Measurements from ENCODE around the gene PPM1H.

The PPM1H gene

DNA sequence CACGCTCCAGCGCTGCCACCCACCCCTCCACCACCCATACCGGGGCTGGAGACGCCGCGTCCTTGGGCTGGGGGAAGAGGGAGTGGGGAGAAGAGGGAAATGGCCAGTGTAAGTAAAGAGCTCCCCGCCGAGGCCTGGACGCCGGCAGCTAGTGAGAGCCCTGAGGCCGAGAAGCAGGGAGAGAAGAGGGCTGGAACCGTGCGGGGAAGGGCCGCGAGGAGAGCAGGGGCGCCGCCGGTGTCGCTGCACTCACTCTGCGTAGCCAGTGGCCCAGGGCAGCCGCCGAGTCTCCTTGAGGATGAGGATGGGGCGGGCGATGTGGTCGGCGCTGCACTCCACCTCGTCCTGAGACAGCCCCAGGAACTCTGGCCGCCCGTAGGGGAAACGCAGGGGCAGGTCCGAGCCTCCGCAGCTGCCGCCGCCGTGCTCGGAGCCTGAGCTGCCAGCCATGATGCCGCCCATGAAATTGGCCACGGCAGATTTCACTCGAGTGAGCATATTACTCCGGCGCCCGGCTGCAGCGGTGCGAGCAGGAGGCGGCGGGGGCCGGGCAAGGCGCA, 631 bp downstream of the PPM1H start:
- H3K9me3 ChIP-seq (ENCODE audit: insufficient read depth, low read depth, low read length): no peaks in the 10 kb centered on the region
- H3K9ac ChIP-seq (ENCODE audit: low read depth, low read length): peak overlapping the region; percentile 76; the same call in 1 of the 2 replicates
- peak overlapping the region; percentile 83 for H3K4me3 ChIP-seq (ENCODE audit: low read length)
- H3K27ac ChIP-seq (ENCODE audit: low read length): no peak overlapping the region
- H3K4me1 ChIP-seq (ENCODE audit: insufficient read depth, low read length): peaks cover 35% of the 10 kb centered on the region
- no peaks in the 10 kb centered on the region for H3K36me3 ChIP-seq (ENCODE audit: insufficient read depth, low read depth, low read length)
- H3K27me3 ChIP-seq (ENCODE audit: insufficient read depth, low read length): peaks cover 9% of the 10 kb centered on the region; the same call in 1 of the 2 replicates

DNA sequence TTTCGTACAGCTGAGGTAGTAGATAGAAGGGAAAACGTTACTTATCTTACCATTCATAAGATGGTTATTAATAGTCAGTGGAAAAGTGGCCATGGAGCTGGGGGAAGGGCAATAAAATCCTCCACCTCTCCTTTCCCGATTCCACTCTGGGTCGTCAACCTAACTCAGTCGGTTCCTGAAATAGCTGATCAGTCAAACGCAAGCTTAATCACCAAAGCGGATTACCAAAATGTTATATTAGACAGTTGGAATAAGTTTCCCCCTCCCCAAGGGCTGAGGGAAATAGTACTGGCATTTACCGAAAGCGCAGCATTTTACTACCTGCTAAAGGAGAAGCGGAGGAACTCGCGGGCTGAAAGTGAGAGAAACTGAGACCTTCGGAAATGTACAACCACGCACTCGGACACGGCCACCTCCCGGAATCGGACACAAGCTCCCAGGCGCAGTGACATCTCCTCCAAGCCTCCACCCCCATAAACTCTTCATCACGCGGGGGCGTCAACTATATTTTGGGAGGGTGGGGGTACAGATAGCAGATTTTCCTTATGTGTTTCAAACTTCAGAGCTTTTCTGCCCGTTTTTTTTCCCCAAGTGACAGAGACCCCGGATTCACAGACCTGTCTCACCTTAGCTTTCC, 1.2 kb downstream of the PPM1H start:
- H3K36me3 ChIP-seq (ENCODE audit: insufficient read depth, low read depth, low read length): no peaks in the 10 kb centered on the region
- H3K4me1 ChIP-seq (ENCODE audit: insufficient read depth, low read length): peaks cover 41% of the 10 kb centered on the region
- H3K27me3 ChIP-seq (ENCODE audit: insufficient read depth, low read length): peaks cover 9% of the 10 kb centered on the region; the same call in 1 of the 2 replicates
- H3K9ac ChIP-seq (ENCODE audit: low read depth, low read length): peak overlapping the region; percentile 76; the same call in 1 of the 2 replicates
- H3K9me3 ChIP-seq (ENCODE audit: insufficient read depth, low read depth, low read length): no peaks in the 10 kb centered on the region
- H3K4me3 ChIP-seq (ENCODE audit: low read length): peak overlapping the region; percentile 83
- H3K27ac ChIP-seq (ENCODE audit: low read length): no peak overlapping the region

DNA sequence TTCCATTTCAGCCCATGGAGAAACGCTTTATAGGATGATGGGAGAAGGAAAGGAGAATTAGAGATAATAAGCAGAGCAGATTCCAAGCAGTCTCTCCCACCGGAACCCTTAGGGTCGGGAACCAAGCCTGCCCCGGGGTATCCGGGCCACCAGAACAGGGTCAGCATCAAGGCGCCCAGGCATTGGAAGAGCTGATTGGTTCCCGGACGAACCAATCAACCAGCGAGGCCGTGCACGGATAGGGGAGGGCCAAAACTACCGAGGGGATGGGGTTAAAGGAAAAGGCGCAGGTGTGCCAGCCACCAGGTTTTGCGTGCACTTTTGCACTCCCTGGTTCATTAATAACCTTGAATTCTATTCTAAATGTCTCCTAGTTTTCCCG, 1.7 kb downstream of the PPM1H start:
- peak overlapping the region; percentile 76; the same call in 1 of the 2 replicates for H3K9ac ChIP-seq (ENCODE audit: low read depth, low read length)
- no peaks in the 10 kb centered on the region for H3K36me3 ChIP-seq (ENCODE audit: insufficient read depth, low read depth, low read length)
- peak overlapping the region; percentile 83 for H3K4me3 ChIP-seq (ENCODE audit: low read length)
- no peak overlapping the region for H3K27ac ChIP-seq (ENCODE audit: low read length)
- no peaks in the 10 kb centered on the region for H3K9me3 ChIP-seq (ENCODE audit: insufficient read depth, low read depth, low read length)
- H3K27me3 ChIP-seq (ENCODE audit: insufficient read depth, low read length): peaks cover 9% of the 10 kb centered on the region; the same call in 1 of the 2 replicates
- H3K4me1 ChIP-seq (ENCODE audit: insufficient read depth, low read length): peaks cover 47% of the 10 kb centered on the region

GRCh38 chr12:62931477-62931876, 3.5 kb downstream of the PPM1H start:
- Histone ChIP-seq H3K4me3 (ENCODE audit: low read length) (no peak overlapping the region), H3K4me1 (ENCODE audit: insufficient read depth, low read length) (peaks cover 48% of the 10 kb centered on the region), H3K9ac (ENCODE audit: low read depth, low read length) (peak overlapping the region; percentile 4; the same call in 1 of the 2 replicates), H3K9me3 (ENCODE audit: insufficient read depth, low read depth, low read length) (no peaks in the 10 kb centered on the region), H3K36me3 (ENCODE audit: insufficient read depth, low read depth, low read length) (no peaks in the 10 kb centered on the region), H3K27ac (ENCODE audit: low read length) (no peak overlapping the region), H3K27me3 (ENCODE audit: insufficient read depth, low read length) (peaks cover 9% of the 10 kb centered on the region; the same call in 1 of the 2 replicates)

GRCh38 chr12:62930546-62931425, 4.2 kb downstream of the PPM1H start:
- Histone ChIP-seq H3K27ac (ENCODE audit: low read length) (no peak overlapping the region), H3K36me3 (ENCODE audit: insufficient read depth, low read depth, low read length) (no peaks in the 10 kb centered on the region), H3K9ac (ENCODE audit: low read depth, low read length) (peak overlapping the region; percentile 4; the same call in 1 of the 2 replicates), H3K9me3 (ENCODE audit: insufficient read depth, low read depth, low read length) (no peaks in the 10 kb centered on the region), H3K27me3 (ENCODE audit: insufficient read depth, low read length) (peaks cover 9% of the 10 kb centered on the region; the same call in 1 of the 2 replicates), H3K4me1 (ENCODE audit: insufficient read depth, low read length) (peaks cover 41% of the 10 kb centered on the region), H3K4me3 (ENCODE audit: low read length) (peak overlapping the region; percentile 11; the same call in 1 of the 2 replicates)

GRCh38 chr12:62928632-62929031, 6.3 kb downstream of the PPM1H start:
- H3K4me1 ChIP-seq (ENCODE audit: insufficient read depth, low read length): peaks cover 36% of the 10 kb centered on the region
- H3K36me3 ChIP-seq (ENCODE audit: insufficient read depth, low read depth, low read length): no peaks in the 10 kb centered on the region
- peaks cover 4% of the 10 kb centered on the region; the same call in 1 of the 2 replicates for H3K27me3 ChIP-seq (ENCODE audit: insufficient read depth, low read length)
- H3K4me3 ChIP-seq (ENCODE audit: low read length): no peak overlapping the region
- H3K9me3 ChIP-seq (ENCODE audit: insufficient read depth, low read depth, low read length): no peaks in the 10 kb centered on the region
- no peak overlapping the region for H3K27ac ChIP-seq (ENCODE audit: low read length)
- H3K9ac ChIP-seq (ENCODE audit: low read depth, low read length): peak overlapping the region; percentile 6; the same call in 1 of the 2 replicates

- no peaks in the 10 kb centered on the region for H3K27me3 ChIP-seq (ENCODE audit: insufficient read depth, low read length)
- no peak overlapping the region for H3K4me3 ChIP-seq (ENCODE audit: low read length)
- no peak overlapping the region for H3K9ac ChIP-seq (ENCODE audit: low read depth, low read length)
- H3K36me3 ChIP-seq (ENCODE audit: insufficient read depth, low read depth, low read length): no peaks in the 10 kb centered on the region
- H3K4me1 ChIP-seq (ENCODE audit: insufficient read depth, low read length): peaks cover 35% of the 10 kb centered on the region
- H3K9me3 ChIP-seq (ENCODE audit: insufficient read depth, low read depth, low read length): no peaks in the 10 kb centered on the region
- H3K27ac ChIP-seq (ENCODE audit: low read length): no peak overlapping the region
These were observed 9.3 kb downstream of the PPM1H start for GRCh38 chr12:62925680-62926079.

- Histone ChIP-seq H3K36me3 (ENCODE audit: insufficient read depth, low read depth, low read length) (no peaks in the 10 kb centered on the region), H3K9me3 (ENCODE audit: insufficient read depth, low read depth, low read length) (no peaks in the 10 kb centered on the region), H3K4me1 (ENCODE audit: insufficient read depth, low read length) (peaks cover 20% of the 10 kb centered on the region), H3K9ac (ENCODE audit: low read depth, low read length) (no peak overlapping the region), H3K4me3 (ENCODE audit: low read length) (no peak overlapping the region), H3K27me3 (ENCODE audit: insufficient read depth, low read length) (no peaks in the 10 kb centered on the region), H3K27ac (ENCODE audit: low read length) (no peak overlapping the region)
These were observed 10.9 kb downstream of the PPM1H start for GRCh38 chr12:62924084-62924483.

DNA sequence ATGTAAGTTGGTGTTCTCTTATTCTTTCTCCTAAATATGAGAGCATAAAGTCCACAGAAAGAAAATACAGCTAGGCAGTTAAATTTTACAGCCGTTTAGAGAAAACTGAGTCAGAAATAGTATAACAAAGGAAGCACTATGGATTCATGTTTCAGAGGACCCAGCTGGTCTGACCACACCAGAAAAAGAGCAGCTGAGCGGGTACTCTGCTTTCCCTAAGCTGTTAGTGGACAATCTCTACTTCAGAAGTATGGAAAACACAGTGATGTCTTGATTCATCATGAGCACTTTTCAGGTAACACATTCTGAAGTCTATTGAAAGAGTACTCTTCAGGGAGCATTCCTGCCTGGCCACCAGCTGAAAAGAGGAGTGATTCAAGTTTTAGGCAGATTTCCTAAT, 12.4 kb downstream of the PPM1H start:
- Histone ChIP-seq H3K4me1 (ENCODE audit: insufficient read depth, low read length) (peaks cover 8% of the 10 kb centered on the region), H3K9me3 (ENCODE audit: insufficient read depth, low read depth, low read length) (no peaks in the 10 kb centered on the region), H3K4me3 (ENCODE audit: low read length) (no peak overlapping the region), H3K36me3 (ENCODE audit: insufficient read depth, low read depth, low read length) (no peaks in the 10 kb centered on the region), H3K27ac (ENCODE audit: low read length) (no peak overlapping the region), H3K27me3 (ENCODE audit: insufficient read depth, low read length) (no peaks in the 10 kb centered on the region), H3K9ac (ENCODE audit: low read depth, low read length) (no peak overlapping the region)

- H3K4me1 ChIP-seq (ENCODE audit: insufficient read depth, low read length): peaks cover 25% of the 10 kb centered on the region
- H3K9me3 ChIP-seq (ENCODE audit: insufficient read depth, low read depth, low read length): no peaks in the 10 kb centered on the region
- no peaks in the 10 kb centered on the region for H3K27me3 ChIP-seq (ENCODE audit: insufficient read depth, low read length)
- no peaks in the 10 kb centered on the region for H3K36me3 ChIP-seq (ENCODE audit: insufficient read depth, low read depth, low read length)
- no peak overlapping the region for H3K27ac ChIP-seq (ENCODE audit: low read length)
- H3K9ac ChIP-seq (ENCODE audit: low read depth, low read length): no peak overlapping the region
- no peak overlapping the region for H3K4me3 ChIP-seq (ENCODE audit: low read length)
These were observed 15.1 kb downstream of the PPM1H start for GRCh38 chr12:62919838-62920237.

- no peaks in the 10 kb centered on the region for H3K9me3 ChIP-seq (ENCODE audit: insufficient read depth, low read depth, low read length)
- no peaks in the 10 kb centered on the region for H3K36me3 ChIP-seq (ENCODE audit: insufficient read depth, low read depth, low read length)
- no peak overlapping the region for H3K27ac ChIP-seq (ENCODE audit: low read length)
- peaks cover 36% of the 10 kb centered on the region for H3K4me1 ChIP-seq (ENCODE audit: insufficient read depth, low read length)
- H3K27me3 ChIP-seq (ENCODE audit: insufficient read depth, low read length): no peaks in the 10 kb centered on the region
- no peak overlapping the region for H3K4me3 ChIP-seq (ENCODE audit: low read length)
- H3K9ac ChIP-seq (ENCODE audit: low read depth, low read length): no peak overlapping the region
These were observed 17.0 kb downstream of the PPM1H start for GRCh38 chr12:62917926-62918325.
